HG03280 (cell line): ENCODE results near the gene POLR1A.
"Not testable (repeated sequence)": the region's sequence is repeated elsewhere in the genome, so short reads cannot be mapped to it uniquely, and the experiment has no call there.

Experiments used
- ATAC-seq: cut with Tn5 transposase; IDR thresholded peaks from one replicate; pipeline ENCODE4 v1.9.1; 2021; ENCODE audit warnings: mild to moderate bottlenecking, moderate library complexity; ENCODE audit not compliant: unreplicated experiment

The POLR1A gene

GRCh38 chr2:85999061-85999831 lies 106.4 kb downstream of the POLR1A start:
- peak; percentile 85 for ATAC-seq

- ATAC-seq: no peak
Measured at GRCh38 chr2:85998071-85998991, 107.4 kb downstream of the POLR1A start.

GRCh38 chr2:85997017-85997970 lies 108.4 kb downstream of the POLR1A start:
- ATAC-seq: no peak

GRCh38 chr2:85996591-85996990 lies 109.1 kb downstream of the POLR1A start:
- no peak for ATAC-seq

- ATAC-seq: no peak
Measured at GRCh38 chr2:85995648-85996529, 109.8 kb downstream of the POLR1A start.

GRCh38 chr2:85994897-85995647 lies 110.6 kb downstream of the POLR1A start:
- no peak for ATAC-seq

GRCh38 chr2:85994421-85994777 lies 111.3 kb downstream of the POLR1A start:
- ATAC-seq: peak; percentile 10

GRCh38 chr2:85992611-85993010 lies 113.1 kb downstream of the POLR1A start:
- ATAC-seq: no peak

- not testable (repeated sequence) for ATAC-seq
Measured at GRCh38 chr2:85992053-85992452, 113.6 kb downstream of the POLR1A start.

- no peak for ATAC-seq
Measured at GRCh38 chr2:85990084-85990483, 115.6 kb downstream of the POLR1A start.

- no peak for ATAC-seq
Measured at GRCh38 chr2:85989288-85989865, 116.3 kb downstream of the POLR1A start.

GRCh38 chr2:85988914-85989270 lies 116.8 kb downstream of the POLR1A start:
- ATAC-seq: no peak

- no peak for ATAC-seq
Measured at GRCh38 chr2:85988175-85988913, 117.3 kb downstream of the POLR1A start.

- no peak for ATAC-seq
Measured at GRCh38 chr2:85987266-85988174, 118.2 kb downstream of the POLR1A start.

GRCh38 chr2:85986121-85986520 lies 119.6 kb downstream of the POLR1A start:
- ATAC-seq: no peak

GRCh38 chr2:85984788-85985187 lies 120.9 kb downstream of the POLR1A start:
- ATAC-seq: no peak

GRCh38 chr2:85983766-85984165 lies 121.9 kb downstream of the POLR1A start:
- no peak for ATAC-seq
